Measurements from ENCODE around the gene FUT9.

The FUT9 gene

DNA sequence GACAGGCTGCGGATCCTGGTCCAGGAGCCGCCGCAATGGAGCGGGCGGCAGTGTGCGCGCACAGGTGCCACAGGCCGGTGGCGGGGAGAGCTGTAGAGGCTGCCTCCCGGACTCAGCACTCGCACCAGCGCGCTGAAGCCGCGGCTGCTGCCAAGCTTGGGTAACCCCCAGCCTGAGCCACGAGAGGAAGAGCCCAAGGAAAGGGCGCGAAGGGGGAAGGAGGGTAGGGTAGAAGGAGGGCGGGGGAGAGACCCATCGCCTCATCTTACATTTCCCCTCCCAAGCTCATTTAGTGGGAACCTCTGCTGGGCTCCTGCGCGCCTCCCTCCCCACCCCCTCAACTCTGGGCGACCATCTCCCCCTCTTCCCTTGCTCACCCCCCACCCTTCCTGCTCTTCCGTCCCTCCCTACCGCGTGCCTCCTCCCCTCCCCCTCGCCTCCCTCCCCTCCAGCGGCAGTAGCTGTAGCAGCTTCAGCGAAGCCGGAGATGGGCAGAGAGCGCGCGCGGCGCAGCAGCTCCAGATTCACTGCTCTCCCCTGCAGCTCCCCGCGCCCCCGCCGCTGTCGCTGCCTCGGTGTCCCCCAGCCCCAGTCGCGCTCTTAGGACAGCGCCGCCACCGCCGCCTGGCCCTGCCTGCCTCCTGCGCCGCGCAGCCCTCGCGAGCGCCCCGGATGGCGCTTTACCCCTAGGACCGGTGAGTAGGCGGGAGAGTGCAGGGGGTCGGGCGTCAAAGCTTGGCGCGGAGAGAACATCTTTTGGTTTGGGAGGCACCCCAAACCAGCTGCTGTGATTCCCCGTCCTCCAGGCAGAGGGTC is at the start of gene FUT9:
TSS of gene FUT9 (plus strand) at position 457 of the 816 bp plus-strand sequence. CDS start 187,182 bp downstream, outside the sequence.
- no peak for DNase-seq

DNA sequence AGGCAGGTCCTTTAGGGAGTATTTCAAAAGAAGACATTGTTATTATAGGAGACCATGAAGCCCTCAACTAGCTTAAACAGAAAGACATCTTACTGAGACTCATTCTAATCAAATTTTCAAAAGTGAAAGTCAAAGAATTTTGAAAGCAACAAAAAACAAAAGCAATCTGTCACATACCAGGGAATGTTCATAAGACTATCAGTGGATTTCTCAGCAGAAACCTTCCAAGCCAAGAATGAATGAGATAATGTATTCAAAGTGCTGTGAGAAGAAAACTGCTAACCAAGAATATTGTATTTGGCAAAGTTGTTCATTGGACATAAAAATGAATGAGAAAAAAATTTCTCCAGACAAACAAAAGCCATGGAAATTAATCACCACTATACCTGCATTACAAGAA is 48.2 kb upstream of the FUT9 start:
- DNase-seq, result no peak

DNA sequence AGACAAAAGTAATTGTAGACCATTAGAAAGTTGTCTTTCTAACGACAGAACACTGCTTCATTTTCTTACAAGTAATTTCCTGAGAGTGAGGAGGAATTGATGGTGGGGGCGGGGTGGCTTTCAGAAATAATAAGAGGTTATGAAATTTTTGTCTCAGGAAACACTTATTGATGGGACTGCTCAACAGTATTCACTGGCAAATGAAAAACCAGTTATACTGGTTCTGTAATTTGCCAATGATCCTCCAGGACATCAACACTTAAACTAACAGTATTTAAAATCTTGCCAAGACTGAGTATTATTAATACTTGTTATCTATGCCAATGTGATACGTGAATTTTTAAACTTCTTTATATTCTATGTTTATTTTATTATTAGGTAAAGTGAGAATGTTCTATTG is 41.8 kb upstream of the FUT9 start:
- DNase-seq, result no peak

DNA sequence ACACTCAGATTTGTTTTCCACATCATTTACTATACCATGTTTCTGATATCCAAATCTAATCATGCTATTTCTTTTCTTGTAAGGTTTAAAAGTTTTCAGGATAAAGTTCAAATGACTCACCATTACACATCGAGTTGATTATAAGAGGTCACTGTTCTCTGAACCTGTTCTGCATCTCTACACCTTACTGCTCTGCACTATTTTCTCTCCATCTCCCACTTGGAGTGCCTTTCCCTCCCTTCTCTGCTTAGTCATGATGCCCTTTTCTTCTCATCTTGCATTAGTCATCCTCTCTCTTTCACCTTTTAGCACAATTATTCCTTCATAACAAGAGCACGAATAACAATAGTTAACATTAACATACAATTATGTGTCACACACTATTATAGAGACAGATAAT is 37.5 kb upstream of the FUT9 start:
- no peak for DNase-seq

DNA sequence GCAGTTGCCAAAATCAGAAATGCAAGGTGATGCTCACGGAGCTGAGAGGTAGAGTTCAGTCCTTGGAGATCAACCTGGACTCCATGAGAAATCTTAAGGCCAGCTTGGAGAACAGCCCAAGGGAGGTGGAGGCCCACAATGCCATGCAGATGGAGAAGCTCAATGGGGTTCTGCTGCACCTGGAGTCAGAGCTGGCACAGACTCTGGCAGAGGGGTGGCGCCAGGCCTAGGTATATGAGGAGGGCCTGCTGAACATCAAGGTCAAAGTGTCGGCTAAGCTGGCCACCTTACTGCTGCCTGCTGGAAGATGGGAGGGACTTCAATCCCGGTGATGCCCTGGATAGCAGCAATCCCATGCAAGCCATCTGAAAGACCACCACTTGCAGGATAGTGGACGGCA is 23.9 kb upstream of the FUT9 start:
- DNase-seq, result no peak

DNA sequence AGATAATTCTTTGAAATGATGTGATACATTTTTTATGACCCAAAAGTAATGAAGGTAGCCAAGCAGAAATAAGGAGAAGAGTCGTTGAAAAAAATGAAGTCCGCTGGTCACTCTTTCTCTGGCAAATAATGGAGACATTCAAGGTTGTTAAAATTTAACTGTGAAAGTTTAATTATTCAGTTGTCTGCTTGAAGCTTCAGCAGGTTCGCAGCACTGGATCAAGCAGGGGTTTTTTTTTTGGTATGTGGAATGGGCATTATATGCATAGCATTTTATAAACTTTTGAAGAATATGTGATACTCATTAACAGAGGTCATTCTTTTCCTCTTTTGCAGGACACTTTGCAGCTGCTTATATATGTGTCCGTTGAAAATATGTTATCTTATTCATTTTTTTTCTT is 21.6 kb upstream of the FUT9 start:
- no peak for DNase-seq

DNA sequence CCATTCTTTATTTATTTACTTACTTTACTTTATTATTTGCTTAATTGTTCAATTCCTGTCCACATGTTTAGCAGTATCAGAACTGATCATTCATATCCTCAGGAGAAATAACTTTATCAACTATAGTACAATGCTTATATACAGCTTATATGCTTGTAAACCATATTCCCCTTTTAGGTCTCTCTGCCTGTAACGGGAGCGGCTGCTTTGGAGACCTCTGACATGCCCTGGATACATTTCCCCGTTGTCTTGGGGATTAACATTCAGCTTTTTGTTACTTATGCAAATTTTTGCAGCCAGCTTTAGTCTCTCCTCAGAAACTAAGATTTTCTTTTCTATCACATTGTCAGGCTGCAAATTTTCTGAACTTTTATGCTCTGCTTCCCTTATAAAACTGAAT is 17.6 kb upstream of the FUT9 start:
- no peak for DNase-seq

DNA sequence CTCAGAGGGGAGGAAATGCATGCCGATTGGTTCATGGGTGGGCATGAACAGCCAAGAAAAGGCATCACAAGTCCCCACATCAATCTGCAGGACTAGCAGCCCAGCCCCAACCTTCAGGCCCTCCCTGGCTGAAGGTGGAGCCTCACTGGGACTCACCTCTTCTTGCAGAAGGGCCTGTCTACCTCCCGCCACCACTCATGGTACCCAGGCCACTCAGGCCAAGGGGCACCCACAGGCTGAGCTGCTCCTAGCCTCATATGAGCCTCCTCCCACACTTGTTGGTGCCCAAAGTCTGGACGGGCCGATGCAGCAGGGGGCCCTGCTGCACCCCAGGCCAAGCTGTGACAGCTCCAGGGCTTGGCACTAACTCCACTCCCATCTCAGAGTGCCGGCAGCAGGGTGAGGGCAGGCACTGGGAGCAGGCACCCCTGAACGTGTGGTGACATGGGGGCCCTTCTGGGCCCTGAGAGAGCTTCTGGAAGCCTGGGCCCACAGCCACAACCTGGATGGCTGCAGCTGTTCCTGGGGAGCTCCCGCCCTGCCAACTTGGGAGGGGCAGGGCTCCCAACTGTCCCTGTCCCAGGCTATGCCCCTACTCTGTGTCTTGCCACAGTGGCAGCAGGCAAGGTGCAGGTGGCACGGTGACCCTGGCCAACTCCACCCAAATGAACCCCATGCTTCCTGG is 13.7 kb upstream of the FUT9 start:
- no peak for DNase-seq

DNA sequence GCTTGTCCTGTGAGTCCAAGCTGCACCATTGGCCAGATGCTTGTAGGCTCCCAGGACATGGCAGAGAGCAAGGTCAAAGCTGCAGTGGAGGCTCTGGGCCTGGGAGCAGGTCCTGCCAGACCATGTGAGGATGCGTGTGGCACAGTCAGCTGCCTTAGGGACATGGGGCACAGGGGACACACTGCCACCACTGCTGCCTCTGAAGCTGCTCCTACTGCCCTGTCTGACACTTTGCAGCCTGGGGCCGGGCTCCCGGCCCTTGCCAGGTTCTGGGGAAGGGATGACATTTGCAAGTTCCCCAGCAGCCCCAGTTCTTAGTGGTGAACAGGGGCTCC is 13.2 kb upstream of the FUT9 start:
- DNase-seq, result no peak

DNA sequence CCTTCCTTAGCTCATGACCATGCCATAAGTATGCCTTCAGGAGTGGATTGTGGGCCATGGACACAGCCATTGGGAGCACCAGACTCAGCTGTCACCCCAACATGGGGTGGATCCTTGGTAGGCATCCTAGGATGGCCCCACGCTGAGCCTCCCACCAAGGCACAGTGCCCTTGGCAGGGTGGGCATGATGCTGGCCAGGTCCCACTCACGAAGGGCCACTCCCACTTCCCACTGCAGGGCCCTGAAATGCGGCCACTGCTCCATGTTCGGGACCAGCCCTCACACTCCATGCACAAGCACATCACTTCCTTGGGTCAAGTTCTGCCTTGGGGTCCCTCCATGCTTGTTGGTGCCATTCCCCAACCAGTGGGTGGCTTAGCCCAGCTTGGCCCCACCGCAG is 12.9 kb upstream of the FUT9 start:
- DNase-seq, result no peak

DNA sequence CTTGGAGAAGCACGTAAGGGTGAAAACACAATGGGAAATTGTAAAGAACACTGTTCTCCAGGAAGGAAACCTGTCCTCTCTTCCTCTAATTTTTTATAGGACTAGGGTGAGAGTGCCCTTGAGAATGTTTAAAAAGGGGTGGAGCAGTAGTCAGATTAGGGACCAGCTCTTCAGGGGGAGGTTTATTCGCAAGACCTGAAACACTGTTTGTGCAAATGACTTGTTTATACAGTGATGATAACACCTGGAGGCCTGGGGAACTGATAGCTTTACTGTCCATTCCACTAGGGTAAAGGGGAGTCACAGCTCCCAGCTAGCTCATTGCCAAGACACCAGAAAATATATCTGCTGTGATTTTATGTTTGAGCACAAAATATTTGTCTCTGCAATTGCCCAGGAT is 8.1 kb upstream of the FUT9 start:
- no peak for DNase-seq

DNA sequence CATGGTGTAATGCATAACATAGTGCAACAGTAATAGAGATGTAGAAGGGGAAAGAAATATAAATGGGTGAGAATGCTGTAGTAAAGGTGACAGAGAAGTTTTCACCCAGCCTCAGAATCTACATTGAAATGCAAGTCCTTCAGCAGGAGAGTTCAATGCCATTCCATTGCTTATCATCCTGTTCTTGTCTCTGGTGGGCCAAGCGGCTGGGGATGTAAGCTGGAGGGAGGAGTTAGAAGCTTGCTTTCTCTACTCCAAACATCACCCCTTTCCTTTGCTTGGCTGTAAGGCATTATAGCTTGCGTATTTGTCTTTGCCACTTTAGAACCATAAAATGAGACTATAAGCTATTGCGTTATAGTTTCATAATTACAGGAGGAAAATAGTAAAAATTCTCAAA is 2.2 kb upstream of the FUT9 start:
- DNase-seq, result no peak

DNA sequence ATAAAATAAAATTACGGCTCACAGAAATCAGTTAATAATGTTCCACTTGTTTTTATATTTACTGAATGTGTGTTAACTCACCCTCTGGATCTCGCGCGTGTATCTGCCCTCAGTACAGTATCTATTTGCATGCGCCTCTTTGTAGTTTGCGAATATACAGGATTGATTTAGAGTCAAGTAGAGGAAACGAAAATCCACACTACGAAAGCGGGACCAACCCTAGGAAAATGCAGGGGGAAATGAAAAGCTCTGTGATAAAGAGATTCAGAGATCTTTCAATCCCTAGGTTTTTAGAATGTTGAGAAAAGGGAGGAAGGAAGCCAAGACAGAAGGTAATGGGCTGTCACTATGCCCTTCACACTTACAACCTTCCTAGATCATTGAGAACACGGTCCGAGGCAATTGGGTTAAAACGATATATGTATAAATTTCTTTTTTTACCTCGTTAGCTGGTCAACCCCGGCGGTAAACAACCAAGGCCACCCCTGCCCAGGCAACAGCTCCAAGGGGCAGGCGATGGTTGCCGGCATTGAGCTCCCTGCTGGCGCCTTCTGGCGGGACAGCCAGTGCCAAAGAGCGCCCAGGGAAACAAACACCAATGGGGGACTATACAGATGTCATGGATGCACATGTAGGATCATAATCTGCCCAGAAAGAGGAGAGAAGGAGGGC is 792 bp upstream of the FUT9 start:
- no peak for DNase-seq

DNA sequence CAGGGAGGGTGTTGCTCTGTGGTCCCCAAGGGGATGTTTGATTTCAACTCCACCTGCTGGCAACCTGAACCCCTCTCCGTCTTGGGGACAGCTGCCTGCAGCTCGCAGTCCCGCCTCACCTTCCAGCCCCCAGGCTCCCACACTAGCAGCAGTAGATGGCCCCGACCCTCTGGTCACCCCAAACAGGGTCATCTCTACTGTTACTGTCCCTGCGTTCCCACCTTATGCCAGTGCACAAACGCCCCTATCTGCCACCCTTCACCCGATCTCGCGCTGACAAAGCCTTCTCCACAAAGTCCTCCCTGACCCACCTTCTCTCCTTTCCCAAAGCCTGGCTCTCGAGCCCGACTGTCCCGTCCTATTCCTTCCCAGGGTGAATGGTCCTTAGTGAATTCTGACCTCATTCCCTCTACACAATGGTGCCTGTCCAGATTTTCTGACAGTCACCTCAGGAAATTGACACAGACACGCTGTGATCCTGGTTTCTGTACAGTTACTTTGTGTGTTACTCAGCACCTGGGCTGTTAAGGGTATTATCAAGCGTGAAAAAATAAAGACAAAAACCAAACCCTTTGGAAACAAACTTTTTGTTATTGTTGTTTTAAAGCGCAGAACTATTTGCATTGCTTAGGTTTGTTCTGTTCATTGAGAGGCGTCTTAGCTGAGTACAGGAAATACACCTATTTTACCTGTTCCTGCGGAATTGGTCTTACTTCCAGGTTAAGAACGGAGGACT is 728 bp downstream of the FUT9 start:
- DNase-seq, result no peak

DNA sequence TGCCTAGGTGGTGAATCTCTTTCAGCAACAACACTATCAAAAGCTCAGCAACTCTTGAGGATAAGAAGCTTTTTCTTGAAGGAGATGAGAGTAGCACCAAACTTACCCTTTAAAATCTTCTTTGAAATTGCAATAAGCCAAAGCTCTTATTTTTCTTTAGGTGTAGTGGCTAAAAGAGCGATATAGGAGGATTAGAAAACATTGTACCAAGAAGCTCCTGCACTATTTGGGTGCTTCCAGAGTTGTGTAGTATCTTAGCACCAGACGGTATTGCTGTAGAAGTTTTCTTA is 1.2 kb downstream of the FUT9 start:
- DNase-seq, result no peak

GRCh38 chr6:96022225-96022624 is 6.5 kb downstream of the FUT9 start:
- DNase-seq, result no peak

DNA sequence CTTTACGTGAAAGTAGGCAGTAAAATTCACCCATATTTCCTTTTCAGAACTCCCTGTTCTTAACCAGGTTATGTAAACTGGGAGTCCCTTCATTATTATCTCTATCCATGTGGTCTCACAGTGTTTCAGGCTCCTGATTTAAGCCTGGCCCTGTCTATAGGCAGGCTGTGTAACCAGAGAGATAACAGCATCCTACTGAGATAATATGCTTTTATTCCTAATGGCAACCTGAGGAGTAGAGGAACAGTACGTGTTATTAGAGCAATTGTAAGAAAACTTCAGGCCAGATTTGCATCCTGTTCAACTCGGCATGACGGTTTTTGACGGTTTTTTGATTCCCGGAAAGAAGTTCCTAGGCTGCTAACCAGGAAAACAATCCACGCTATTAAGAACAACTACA is 16.9 kb downstream of the FUT9 start:
- no peak for DNase-seq

DNA sequence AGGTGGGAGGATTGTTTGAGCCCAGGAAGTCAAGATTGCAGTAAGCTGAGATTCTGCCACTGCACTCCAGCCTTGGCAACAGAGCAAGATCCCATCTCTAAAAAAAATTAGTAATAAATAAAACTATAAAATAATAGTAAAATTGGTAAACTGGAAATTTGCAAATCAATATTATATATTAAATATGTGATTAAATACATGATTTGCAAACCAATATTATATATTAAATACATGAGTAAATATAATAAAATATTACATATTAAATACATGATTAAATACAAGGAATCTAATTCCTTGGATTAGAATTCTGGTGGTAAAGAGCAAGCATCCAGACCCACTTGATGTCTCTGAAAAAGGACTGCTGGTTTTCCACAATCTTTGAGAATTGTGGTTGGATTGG is 35.8 kb downstream of the FUT9 start:
- DNase-seq, result no peak

DNA sequence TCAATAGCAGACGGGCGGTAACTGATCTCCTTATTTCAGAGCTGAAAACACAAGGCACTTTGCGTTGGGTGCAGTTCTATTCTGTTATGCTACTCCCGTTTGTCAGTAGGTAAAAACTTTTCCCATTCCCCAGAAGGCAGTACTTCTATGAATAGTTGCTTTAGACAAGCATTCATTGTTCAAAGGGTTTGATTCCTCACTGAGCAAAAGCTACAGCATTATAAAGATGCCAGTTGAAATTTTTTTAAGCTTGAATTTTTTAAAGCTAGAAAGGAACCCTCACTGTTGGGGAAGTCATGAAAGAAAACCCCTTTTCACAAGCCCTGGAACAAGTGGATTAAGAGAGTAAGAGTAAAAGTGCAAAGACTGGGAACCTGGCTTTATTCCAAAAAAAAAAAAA is 42.3 kb downstream of the FUT9 start:
- DNase-seq, result no peak

- DNase-seq, result no peak
Measured at GRCh38 chr6:96059586-96059985, 43.8 kb downstream of the FUT9 start.

GRCh38 chr6:96060249-96060648 is 44.5 kb downstream of the FUT9 start:
- no peak for DNase-seq

- DNase-seq, result no peak
Measured at GRCh38 chr6:96065213-96065612, 49.4 kb downstream of the FUT9 start.

DNA sequence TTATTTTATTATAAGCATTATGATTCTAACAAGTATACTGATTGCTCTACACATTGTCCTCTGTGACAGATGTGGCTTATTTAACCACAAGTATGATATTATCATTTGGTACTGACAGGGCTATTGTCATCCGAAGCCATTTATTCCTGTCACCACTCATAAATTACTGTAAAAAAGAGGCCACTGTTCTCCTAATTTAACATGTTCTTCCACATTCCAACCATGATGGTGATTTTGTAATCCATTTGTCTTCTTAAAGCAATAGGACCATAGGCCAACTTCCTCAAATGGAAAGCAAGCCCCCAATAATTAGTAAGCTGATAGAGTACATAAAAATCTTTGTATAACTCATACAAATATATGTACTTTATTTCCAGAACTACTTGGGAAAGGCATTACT is 50.6 kb downstream of the FUT9 start:
- no peak for DNase-seq

DNA sequence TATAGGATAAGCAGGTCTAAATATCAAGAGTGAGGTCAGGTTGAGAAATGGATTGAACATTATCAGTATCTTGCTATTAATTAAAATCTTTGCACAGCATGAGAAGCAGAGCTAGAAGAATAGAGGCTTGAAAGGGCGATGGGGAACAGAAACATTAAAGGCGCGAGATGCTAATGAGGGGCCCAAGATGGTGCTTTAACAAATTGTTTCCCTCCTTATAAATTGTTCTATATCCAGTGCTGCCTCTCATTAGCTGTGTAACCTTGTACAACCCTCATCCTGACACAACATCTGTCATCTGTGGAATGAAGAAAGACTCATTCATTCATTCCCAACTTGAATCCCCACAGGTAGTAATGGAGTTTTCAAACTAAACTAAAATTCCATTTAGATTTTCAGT is 57.8 kb downstream of the FUT9 start:
- DNase-seq, result no peak

Measured in RPMI8226 (cell line).